Fibroblast of skin of back (primary cell): ENCODE measurements around the gene FTO.

ENCODE experiments used
- DNase-seq: peaks from one replicate; pipeline ENCODE4 v3.0.0-alpha.2; 2013

The FTO gene

DNA sequence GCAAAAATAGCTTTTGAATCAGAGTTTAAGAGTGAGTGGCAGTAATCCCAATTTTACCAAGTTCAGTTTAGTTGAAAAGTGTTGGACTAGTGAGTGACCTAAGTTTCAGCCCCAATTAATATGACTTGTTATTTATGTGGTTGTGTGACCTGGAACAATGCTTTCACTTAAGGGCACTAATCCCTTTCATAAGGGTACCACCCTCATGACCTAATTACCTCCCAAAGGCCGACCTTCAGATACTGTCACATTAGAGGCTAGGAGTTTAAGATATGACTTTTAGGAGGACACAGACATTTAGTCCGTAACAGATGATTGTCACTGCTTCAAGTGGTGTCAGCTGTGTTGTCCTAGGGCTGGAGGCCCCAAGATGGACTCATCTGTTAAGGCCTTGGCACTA lies 392.7 kb downstream of the FTO start:
- DNase-seq: no peak

DNA sequence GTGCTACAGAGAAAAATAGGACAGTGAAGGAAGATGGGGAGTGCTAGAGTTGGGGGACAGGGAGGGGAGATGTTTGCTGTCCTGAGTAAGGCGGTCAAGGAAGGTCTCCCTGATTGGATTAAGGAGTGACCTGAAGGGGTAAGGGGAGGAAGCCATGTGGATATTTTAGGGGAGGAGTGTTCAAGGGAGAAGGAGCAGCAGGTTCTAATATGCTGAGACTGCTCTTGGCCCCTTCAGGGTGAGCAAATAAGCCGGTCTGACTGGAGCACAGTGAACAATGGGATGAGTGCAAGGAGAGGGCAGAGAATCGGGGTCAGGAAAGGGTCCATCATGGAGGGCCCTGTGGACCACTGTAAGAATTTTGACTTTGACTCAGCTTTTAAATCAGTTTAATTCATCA lies 393.8 kb downstream of the FTO start:
- DNase-seq: no peak

- no peak for DNase-seq
Measured at GRCh38 chr16:54098247-54098646, 394.3 kb downstream of the FTO start.

DNA sequence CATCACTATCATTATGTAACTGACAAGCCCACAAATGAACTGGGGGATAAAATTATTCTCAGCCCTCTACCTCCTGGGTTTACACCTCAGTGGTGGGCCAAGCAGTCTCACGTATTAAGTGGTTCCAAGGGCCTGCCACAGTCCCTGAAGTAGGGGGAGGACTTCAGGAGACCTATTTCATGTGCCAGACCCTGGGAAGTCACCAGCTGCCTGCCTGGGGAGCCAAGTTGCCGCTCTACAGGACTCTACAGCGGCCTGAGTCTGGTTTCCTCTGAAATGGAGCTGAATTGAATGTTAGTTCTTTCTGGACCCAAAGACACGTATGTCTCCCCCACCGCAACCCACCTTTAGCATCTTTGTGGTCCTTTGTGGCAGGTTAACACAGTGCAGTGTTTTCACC lies 395.7 kb downstream of the FTO start:
- DNase-seq: no peak

GRCh38 chr16:54102888-54103866 lies 399.2 kb downstream of the FTO start:
- no peak for DNase-seq

DNA sequence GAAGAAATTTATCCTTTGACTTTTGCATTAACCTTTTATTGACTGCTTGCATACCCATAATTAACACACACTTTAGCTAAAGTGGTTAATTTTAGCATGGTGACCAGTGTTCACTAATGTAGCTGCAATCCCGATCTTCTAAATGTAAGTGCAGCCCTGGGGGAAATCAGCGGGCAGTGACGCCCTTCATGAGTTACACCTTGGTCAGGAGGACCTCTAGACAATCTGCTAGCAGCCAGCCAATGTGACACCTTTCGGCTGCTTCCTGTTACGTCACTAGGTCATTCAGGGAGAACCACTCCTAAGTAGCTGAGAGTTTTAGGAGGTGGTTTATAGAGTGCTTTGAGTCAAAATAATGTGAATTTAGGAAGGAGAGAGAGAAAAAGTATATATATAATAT lies 402.1 kb downstream of the FTO start:
- DNase-seq: no peak

- DNase-seq: no peak
Measured at GRCh38 chr16:54107583-54108202, 403.7 kb downstream of the FTO start.

GRCh38 chr16:54110016-54110981 lies 406.3 kb downstream of the FTO start:
- no peak for DNase-seq

- no peak for DNase-seq
Measured at GRCh38 chr16:54112451-54113206, 408.7 kb downstream of the FTO start.

- no peak for DNase-seq
Measured at GRCh38 chr16:54115558-54115957, 411.6 kb downstream of the FTO start.

DNA sequence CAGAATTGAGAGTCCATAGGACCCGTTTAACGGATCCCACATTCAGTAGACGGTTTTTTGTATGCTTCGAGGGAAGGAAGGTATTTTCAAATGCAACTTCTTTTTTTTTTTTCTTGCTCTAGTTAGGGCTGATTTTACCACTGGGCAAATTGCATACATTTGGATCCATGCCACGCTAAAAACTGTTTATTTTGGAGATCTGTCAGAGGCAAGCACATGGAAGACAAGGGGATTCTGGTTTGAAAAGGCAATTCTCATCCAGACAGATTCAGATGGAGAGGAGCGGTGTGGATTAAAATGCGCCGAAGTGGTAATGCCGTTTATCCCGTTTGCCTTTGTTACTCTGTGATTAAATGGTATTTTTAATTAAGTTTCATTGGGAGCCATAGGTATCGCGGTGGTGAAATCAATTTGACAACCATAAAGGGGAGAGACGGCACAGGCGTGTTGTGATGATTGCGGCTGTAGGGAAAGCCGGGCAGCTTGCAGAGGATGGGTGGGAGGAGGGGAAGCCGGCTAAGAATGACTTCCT lies 412.2 kb downstream of the FTO start:
- no peak for DNase-seq

- DNase-seq: no peak
Measured at GRCh38 chr16:54118846-54119245, 414.9 kb downstream of the FTO start.

DNA sequence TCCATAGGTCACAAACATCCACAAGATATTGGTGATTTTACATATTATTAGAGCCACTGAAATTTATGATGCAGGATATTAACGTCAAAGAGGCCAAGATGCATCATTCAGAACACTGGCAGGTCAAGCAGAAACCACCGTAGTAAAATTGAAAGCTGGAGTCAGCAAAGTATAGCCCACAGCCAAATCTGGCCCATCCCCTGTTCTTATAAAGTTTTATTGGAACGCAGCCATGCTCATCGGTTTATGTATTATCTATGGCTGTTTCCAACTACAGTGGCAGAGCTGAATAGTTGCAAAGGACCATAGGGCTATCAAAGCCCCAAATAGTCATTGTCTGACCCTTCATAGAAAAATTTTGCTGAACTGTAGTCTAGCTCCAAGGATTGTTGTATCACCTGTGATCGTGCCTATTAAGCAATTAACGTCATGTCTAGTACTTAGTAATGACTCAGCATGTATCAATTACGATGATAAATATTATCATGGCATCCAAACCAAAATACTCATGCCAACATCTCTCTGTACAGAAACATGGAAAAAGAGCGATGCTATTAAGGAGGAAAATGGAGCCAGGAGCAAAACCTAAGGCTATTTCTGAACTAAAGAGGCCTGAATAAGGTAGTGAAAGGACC lies 417.0 kb downstream of the FTO start:
- no peak for DNase-seq

DNA sequence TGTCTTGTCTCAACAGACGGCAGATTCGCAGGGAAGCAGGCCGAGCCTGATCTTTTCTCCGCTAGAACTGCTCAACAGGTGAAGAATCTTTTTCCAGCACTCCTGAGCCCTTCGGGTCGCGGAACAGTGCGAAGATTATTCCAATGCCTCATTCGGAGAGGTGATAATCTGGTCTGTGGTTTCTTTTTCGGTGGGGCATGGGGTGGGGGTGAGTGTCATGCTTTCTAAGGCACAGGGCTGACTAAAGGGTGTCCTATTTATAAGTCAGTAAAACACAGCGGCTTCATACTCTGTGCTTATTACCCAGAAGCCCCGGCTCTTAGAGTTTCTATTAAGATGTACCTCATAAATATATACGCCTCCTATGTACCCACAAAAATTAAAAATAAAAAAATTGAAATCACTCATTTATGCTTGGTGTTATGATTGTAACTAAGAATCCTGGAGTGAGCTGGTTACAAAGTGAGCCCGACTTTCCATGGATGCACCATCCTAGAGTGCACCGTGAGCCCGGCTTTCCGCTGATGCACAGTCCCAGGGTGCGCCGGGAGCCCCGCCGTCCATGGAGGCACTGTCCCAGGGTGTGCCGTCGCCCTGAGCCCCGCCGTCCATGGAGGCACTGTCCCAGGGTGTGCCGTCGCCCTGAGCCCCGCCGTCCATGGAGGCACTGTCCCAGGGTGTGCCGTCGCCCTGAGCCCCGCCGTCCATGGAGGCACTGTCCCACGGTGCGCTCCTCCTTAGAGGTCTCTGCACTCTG lies 417.8 kb downstream of the FTO start:
- DNase-seq: no peak

GRCh38 chr16:54123766-54124165 lies 419.8 kb downstream of the FTO start:
- no peak for DNase-seq

DNA sequence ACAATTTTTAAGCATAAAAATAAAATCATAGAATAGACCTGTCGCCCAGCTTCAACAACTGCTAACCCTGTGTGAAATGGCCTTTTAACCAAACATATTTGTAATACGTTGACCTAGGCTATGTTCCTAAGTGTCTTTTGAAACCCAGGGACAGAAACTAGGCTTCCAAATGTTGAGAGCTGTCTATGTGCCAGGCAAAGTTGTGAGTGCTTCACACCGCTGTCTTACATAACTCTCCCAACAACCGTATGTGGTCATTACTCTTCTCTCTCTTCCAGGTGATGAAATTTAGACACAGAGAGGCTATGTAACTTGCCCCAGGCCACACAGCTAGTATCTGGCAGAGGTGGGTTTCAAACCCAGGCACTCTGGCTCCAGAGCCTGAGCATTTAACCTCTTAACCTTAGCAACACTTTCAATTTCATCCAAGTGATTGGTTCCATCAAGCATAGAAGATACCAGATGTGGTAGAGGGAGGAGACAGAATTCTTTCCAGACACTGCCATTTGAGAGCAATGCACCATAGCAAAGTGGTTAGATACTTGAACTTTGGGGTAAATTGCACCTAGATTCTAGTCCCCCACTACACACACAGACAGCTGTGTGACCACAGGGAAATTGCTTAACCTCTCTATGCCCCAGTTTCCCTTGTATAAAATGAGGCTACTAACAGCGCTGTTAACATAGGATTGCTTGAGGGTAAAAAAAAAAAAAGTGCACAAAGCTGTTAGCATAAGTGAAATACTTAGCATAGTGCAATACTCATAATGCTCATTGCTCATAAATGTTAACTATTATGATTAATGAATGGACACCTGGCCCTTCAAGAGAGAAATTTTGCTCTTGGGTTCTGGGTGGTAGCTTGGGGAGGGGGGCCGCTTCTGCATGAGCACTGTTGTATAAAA lies 422.0 kb downstream of the FTO start:
- no peak for DNase-seq

GRCh38 chr16:54126907-54127306 lies 423.0 kb downstream of the FTO start:
- DNase-seq: no peak

- no peak for DNase-seq
Measured at GRCh38 chr16:54128629-54129234, 424.8 kb downstream of the FTO start.

DNA sequence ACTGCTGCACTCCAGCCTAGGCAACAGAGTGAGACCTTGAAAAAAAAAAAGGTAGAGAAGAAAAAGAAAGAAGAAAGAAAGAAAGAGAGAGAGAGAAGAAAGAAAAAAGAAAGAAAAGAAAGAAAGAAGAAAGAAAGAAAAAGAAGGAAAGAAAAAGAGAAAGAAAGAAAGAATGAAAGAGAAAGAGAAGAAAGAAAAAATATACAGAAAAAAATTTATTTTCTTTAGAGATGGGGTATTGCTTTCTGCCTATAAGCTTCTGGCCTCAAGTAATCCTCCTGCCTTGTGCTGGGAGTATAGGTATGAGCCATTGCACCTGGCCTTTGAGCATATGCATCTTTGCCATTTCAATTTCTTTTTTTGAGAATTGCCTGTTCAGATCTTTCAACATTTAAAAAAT lies 425.9 kb downstream of the FTO start:
- DNase-seq: no peak
